Measurements from ENCODE around the gene TGFB1I1. TPM values are rescaled to one million over a fixed set of nuclear protein-coding genes. Genes with fewer than 3 reads are reported as not detected.
A peak's percentile ranks its signal among the peaks of the same experiment; 100 is the strongest.

TGFB1I1 gene
- total and polyA plus RNA-seq, 2 of the 13 experiments (the other 11 are each of a cell fraction or from before 2014, with no cell fraction given), result 0.80 to 2.9 TPM

DNA sequence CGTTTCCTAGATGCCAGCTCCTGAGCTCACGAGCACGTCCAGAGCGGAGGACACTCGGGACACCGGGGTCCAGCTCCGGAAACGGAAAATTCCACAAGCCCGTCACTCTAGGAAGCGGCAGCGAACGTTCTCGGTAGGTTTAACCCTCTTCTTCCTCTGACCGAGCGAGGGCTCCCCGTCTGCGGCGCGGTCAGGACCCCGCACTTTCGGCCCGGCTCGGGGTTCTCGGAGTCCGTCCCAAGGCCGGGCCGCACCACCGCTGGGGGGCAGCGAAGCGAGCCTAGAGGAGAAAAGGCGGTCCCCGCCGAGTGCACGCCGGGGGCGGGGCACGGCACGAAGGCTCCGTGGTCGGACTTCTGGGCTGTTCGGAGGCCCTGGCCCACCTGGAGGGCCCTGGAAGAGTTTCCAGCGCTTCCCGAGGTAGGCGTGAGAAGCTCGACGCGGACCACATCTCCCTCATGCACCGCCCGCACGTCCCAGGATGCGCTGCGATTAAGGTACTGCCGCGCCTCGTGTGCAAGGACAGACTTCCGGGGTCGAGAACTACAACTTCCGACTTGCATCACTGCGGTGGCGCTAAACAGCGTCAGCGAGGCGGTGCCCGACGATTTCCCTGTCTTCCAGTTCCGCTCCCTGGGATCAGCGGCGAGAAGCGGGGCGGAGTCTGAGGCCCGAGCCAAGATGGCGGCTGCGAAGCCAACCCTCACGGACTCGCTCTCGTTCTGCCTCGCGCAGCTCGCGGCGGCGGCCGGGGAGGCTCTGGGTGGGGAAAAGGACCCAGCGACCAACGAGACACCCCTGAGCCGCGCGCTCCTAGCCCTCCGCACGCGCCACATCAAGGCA is 12.9 kb upstream of the TGFB1I1 start, which contains the start of gene ARMC5 (continued):
- TF ChIP-seq, protein P1, sequence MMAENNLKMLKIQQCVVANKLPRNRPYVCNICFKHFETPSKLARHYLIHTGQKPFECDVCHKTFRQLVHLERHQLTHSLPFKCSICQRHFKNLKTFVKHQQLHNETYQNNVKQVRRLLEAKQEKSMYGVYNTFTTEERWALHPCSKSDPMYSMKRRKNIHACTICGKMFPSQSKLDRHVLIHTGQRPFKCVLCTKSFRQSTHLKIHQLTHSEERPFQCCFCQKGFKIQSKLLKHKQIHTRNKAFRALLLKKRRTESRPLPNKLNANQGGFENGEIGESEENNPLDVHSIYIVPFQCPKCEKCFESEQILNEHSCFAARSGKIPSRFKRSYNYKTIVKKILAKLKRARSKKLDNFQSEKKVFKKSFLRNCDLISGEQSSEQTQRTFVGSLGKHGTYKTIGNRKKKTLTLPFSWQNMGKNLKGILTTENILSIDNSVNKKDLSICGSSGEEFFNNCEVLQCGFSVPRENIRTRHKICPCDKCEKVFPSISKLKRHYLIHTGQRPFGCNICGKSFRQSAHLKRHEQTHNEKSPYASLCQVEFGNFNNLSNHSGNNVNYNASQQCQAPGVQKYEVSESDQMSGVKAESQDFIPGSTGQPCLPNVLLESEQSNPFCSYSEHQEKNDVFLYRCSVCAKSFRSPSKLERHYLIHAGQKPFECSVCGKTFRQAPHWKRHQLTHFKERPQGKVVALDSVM (CRISPR knock-in tag; IDR thresholded peaks at IDR 0.05), result peak; percentile 58; the same call in 1 of the 2 replicates
- TF ChIP-seq MIER2 (CRISPR knock-in tag; IDR thresholded peaks at IDR 0.05), result peak; percentile 71; the same call in 1 of the 2 replicates
- peak; percentile 79 for TF ChIP-seq ZNF564 (CRISPR knock-in tag; IDR thresholded peaks at IDR 0.05)
- peak; percentile 80; the same call in 1 of the 2 replicates for TF ChIP-seq CBX5 (CRISPR knock-in tag; IDR thresholded peaks at IDR 0.05; ENCODE audit: borderline replicate concordance)
- TF ChIP-seq, protein P2, sequence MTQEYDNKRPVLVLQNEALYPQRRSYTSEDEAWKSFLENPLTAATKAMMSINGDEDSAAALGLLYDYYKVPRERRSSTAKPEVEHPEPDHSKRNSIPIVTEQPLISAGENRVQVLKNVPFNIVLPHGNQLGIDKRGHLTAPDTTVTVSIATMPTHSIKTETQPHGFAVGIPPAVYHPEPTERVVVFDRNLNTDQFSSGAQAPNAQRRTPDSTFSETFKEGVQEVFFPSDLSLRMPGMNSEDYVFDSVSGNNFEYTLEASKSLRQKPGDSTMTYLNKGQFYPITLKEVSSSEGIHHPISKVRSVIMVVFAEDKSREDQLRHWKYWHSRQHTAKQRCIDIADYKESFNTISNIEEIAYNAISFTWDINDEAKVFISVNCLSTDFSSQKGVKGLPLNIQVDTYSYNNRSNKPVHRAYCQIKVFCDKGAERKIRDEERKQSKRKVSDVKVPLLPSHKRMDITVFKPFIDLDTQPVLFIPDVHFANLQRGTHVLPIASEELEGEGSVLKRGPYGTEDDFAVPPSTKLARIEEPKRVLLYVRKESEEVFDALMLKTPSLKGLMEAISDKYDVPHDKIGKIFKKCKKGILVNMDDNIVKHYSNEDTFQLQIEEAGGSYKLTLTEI (CRISPR knock-in tag; conservative IDR thresholded peaks at IDR 0.05), result no peak
- peak; percentile 96; the same call in 1 of the 2 replicates for TF ChIP-seq ZFP41 (CRISPR knock-in tag; IDR thresholded peaks at IDR 0.05; ENCODE audit: borderline replicate concordance)
- no peak for TF ChIP-seq ATAD3A (CRISPR knock-in tag; IDR thresholded peaks at IDR 0.05)
- TF ChIP-seq ZNF260 (CRISPR knock-in tag; IDR thresholded peaks at IDR 0.05; ENCODE audit: borderline replicate concordance, low read depth), result no peak
- peak; percentile 89 for TF ChIP-seq AGO2 (optimal IDR thresholded peaks at IDR 0.05; ENCODE audit: low read depth, low read length)
- TF ChIP-seq, protein P3, sequence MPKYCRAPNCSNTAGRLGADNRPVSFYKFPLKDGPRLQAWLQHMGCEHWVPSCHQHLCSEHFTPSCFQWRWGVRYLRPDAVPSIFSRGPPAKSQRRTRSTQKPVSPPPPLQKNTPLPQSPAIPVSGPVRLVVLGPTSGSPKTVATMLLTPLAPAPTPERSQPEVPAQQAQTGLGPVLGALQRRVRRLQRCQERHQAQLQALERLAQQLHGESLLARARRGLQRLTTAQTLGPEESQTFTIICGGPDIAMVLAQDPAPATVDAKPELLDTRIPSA (CRISPR knock-in tag; IDR thresholded peaks at IDR 0.05; ENCODE audit: borderline replicate concordance), result no peak
- TF ChIP-seq, protein P4, sequence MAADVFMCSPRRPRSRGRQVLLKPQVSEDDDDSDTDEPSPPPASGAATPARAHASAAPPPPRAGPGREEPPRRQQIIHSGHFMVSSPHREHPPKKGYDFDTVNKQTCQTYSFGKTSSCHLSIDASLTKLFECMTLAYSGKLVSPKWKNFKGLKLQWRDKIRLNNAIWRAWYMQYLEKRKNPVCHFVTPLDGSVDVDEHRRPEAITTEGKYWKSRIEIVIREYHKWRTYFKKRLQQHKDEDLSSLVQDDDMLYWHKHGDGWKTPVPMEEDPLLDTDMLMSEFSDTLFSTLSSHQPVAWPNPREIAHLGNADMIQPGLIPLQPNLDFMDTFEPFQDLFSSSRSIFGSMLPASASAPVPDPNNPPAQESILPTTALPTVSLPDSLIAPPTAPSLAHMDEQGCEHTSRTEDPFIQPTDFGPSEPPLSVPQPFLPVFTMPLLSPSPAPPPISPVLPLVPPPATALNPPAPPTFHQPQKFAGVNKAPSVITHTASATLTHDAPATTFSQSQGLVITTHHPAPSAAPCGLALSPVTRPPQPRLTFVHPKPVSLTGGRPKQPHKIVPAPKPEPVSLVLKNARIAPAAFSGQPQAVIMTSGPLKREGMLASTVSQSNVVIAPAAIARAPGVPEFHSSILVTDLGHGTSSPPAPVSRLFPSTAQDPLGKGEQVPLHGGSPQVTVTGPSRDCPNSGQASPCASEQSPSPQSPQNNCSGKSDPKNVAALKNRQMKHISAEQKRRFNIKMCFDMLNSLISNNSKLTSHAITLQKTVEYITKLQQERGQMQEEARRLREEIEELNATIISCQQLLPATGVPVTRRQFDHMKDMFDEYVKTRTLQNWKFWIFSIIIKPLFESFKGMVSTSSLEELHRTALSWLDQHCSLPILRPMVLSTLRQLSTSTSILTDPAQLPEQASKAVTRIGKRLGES (CRISPR knock-in tag; IDR thresholded peaks at IDR 0.05; ENCODE audit: borderline replicate concordance), result peak; percentile 84
- TF ChIP-seq, protein P5, sequence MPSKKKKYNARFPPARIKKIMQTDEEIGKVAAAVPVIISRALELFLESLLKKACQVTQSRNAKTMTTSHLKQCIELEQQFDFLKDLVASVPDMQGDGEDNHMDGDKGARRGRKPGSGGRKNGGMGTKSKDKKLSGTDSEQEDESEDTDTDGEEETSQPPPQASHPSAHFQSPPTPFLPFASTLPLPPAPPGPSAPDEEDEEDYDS (CRISPR knock-in tag; IDR thresholded peaks at IDR 0.05), result peak; percentile 53
- TF ChIP-seq ZFP62 (CRISPR knock-in tag; IDR thresholded peaks at IDR 0.05), result no peak
- TF ChIP-seq, protein P6, sequence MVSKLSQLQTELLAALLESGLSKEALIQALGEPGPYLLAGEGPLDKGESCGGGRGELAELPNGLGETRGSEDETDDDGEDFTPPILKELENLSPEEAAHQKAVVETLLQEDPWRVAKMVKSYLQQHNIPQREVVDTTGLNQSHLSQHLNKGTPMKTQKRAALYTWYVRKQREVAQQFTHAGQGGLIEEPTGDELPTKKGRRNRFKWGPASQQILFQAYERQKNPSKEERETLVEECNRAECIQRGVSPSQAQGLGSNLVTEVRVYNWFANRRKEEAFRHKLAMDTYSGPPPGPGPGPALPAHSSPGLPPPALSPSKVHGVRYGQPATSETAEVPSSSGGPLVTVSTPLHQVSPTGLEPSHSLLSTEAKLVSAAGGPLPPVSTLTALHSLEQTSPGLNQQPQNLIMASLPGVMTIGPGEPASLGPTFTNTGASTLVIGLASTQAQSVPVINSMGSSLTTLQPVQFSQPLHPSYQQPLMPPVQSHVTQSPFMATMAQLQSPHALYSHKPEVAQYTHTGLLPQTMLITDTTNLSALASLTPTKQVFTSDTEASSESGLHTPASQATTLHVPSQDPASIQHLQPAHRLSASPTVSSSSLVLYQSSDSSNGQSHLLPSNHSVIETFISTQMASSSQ (IDR thresholded peaks at IDR 0.05; ENCODE audit: low read depth), result no peak
- TF ChIP-seq, protein P6 (CRISPR knock-in tag; IDR thresholded peaks at IDR 0.05; ENCODE audit: borderline replicate concordance), result peak; percentile 74; the same call in 1 of the 2 replicates
